HL-60 (cell line): ENCODE data around the gene F2RL3.

Experiments
- DNase-seq, 2 experiments: peaks; one replicate each; pipeline ENCODE4 v3.0.0-alpha.2; 2010 to 2020; ENCODE audit warnings: low read depth in 1 of 2, low spot score in 1 of 2
- H3K27ac ChIP-seq: fragments of 250-450 bp; sonication (Bioruptor Pico); replicated peaks from 2 replicates; pipeline ENCODE4 v1.5.1; 2020; ENCODE audit warnings: mild to moderate bottlenecking, moderate library complexity
- H3K27me3 ChIP-seq: fragments of 250-450 bp; sonication (Bioruptor Pico); 2 replicates; pipeline ENCODE4 v1.5.1; 2021; ENCODE audit warnings: mild to moderate bottlenecking, moderate library complexity; ENCODE audit not compliant: insufficient read depth, poor library complexity, severe bottlenecking
- H3K4me3 ChIP-seq: replicated peaks from 2 replicates; pipeline ENCODE4 v1.5.1; 2011; ENCODE audit warnings: mild to moderate bottlenecking, control low read depth, low read length; ENCODE audit not compliant: insufficient read depth
- GABPA ChIP-seq: IDR thresholded peaks from 2 replicates; pipeline ENCODE4 v1.6.1; 2012; ENCODE audit warnings: low read depth
- POLR2AphosphoS5 ChIP-seq: IDR thresholded peaks from 2 replicates; pipeline ENCODE4 v1.6.1; 2012; ENCODE audit warnings: low read depth
- SPI1 ChIP-seq: IDR thresholded peaks from 2 replicates; pipeline ENCODE4 v1.6.1; 2012; ENCODE audit warnings: low read depth, mild to moderate bottlenecking, borderline replicate concordance
- TF ChIP-seq, protein P1 (sequence below): IDR thresholded peaks from one replicate; pipeline ENCODE4 v1.5.1; 2011; ENCODE audit warnings: low read length, control low read depth, inconsistent platforms; ENCODE audit not compliant: insufficient read depth
- TF ChIP-seq, protein P2 (sequence below): IDR thresholded peaks from 2 replicates; pipeline ENCODE4 v1.6.1; 2012; ENCODE audit warnings: low read depth; ENCODE audit not compliant: insufficient replicate concordance

The F2RL3 gene

DNA sequence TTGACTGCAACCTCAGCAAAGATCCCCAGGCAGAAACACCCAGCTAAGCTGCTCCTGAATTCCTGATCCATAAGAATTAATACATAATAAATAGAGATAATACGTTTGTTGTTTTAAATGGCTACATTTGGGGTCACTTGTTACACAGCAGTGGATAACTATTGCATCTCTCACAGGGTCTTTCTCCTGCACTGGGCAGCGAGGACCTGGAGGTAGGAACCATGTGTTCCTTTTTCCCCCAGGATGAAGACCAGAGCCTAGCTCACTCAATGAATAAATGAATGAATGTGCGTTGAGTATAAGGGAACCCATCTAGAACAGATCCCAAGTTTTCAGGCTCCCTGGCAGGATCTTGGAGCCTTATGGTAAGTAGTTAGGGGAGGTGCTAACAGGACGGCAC, 30.7 kb downstream of the F2RL3 start:
- no peak for TF ChIP-seq SPI1
- H3K27ac ChIP-seq, result no peak overlapping the region
- H3K27me3 ChIP-seq, result no peaks in the 10 kb centered on the region
- H3K4me3 ChIP-seq, result no peak overlapping the region
- DNase-seq, result no peak

DNA sequence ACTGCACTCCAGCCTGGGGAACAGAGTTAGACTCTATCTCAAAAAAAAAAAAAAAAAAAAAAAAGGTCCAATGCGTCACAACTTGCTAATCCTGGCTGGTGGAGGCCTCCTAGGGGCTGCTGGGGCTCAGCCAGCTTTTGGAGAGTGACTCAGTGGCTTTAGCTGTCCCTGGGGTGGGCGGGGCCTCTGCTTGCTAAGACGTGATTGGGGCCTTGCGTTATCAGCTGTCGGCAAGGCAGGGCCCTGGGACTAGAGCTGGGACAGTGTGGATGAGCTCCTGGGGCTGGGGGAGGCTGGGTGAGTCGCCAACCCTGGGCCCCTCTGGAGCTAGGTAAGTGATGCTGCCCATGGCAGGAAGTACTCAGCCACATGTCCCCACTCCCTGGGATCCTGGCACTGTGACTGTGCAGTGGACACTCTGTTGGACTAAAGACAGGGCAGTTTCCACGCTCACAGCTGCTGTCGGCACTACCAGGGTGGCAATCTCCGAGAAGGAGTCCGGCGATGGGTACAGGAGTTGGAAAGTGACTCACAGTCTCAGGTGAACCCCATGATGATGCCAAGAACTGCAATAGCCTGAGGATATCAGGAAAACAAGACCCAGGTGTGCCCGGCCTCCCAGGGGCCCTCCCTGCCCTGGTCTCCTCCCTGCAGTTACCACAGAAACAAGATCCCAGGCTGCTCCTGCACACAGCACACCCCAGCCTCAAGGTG, 32.2 kb downstream of the F2RL3 start:
- TF ChIP-seq, protein P1, sequence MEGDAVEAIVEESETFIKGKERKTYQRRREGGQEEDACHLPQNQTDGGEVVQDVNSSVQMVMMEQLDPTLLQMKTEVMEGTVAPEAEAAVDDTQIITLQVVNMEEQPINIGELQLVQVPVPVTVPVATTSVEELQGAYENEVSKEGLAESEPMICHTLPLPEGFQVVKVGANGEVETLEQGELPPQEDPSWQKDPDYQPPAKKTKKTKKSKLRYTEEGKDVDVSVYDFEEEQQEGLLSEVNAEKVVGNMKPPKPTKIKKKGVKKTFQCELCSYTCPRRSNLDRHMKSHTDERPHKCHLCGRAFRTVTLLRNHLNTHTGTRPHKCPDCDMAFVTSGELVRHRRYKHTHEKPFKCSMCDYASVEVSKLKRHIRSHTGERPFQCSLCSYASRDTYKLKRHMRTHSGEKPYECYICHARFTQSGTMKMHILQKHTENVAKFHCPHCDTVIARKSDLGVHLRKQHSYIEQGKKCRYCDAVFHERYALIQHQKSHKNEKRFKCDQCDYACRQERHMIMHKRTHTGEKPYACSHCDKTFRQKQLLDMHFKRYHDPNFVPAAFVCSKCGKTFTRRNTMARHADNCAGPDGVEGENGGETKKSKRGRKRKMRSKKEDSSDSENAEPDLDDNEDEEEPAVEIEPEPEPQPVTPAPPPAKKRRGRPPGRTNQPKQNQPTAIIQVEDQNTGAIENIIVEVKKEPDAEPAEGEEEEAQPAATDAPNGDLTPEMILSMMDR, result no peak
- TF ChIP-seq POLR2AphosphoS5 (no peak), SPI1 (no peak), GABPA (no peak)
- TF ChIP-seq, protein P2, sequence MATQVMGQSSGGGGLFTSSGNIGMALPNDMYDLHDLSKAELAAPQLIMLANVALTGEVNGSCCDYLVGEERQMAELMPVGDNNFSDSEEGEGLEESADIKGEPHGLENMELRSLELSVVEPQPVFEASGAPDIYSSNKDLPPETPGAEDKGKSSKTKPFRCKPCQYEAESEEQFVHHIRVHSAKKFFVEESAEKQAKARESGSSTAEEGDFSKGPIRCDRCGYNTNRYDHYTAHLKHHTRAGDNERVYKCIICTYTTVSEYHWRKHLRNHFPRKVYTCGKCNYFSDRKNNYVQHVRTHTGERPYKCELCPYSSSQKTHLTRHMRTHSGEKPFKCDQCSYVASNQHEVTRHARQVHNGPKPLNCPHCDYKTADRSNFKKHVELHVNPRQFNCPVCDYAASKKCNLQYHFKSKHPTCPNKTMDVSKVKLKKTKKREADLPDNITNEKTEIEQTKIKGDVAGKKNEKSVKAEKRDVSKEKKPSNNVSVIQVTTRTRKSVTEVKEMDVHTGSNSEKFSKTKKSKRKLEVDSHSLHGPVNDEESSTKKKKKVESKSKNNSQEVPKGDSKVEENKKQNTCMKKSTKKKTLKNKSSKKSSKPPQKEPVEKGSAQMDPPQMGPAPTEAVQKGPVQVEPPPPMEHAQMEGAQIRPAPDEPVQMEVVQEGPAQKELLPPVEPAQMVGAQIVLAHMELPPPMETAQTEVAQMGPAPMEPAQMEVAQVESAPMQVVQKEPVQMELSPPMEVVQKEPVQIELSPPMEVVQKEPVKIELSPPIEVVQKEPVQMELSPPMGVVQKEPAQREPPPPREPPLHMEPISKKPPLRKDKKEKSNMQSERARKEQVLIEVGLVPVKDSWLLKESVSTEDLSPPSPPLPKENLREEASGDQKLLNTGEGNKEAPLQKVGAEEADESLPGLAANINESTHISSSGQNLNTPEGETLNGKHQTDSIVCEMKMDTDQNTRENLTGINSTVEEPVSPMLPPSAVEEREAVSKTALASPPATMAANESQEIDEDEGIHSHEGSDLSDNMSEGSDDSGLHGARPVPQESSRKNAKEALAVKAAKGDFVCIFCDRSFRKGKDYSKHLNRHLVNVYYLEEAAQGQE, result no peak
- no peak for DNase-seq
- H3K4me3 ChIP-seq, result no peak overlapping the region
- no peak overlapping the region for H3K27ac ChIP-seq
- no peaks in the 10 kb centered on the region for H3K27me3 ChIP-seq

DNA sequence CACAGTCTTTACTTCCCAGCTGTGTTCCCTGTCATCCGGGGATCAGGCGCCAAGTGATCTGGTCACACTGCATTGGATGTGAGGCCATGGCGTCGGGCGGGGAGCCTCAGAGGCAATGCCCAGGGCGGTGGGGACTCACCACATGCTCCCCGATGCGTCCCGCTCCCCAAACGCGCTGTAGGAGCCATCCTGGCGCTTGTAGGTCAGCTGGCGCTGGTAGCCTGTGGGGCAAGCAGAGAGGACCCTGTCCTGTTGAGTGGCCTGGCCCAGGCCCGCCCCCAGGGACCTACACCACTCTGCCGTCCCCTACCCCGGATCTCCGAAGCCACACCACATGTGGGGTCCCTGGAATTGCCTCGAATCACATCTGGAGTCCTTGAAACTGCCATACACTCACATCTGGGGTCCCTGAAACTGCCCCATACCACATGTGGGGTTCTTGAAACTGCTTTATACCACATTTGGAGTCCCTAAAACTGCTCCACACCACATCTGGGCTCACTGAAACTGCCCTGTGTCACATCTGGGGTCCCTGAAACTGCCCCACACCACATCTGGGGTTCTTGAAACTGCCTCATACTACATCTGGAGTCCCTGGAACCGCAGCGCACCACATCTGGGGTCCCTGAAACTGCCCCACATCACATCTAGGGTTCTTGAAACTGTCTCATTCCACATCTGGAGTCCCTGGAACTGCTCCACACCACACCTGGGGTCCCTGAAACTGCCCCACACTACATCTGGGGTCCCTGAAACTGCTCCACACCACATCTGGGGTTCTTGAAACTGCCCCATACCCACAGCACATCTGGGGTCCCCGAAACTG, 33.2 kb downstream of the F2RL3 start:
- TF ChIP-seq SPI1, result no peak
- TF ChIP-seq GABPA, result no peak
- TF ChIP-seq, protein P1, result no peak
- TF ChIP-seq, protein P2, result no peak
- TF ChIP-seq POLR2AphosphoS5, result no peak
- Histone ChIP-seq H3K27me3 (no peaks in the 10 kb centered on the region), H3K27ac (no peak overlapping the region), H3K4me3 (no peak overlapping the region)
- DNase-seq, result no peak

DNA sequence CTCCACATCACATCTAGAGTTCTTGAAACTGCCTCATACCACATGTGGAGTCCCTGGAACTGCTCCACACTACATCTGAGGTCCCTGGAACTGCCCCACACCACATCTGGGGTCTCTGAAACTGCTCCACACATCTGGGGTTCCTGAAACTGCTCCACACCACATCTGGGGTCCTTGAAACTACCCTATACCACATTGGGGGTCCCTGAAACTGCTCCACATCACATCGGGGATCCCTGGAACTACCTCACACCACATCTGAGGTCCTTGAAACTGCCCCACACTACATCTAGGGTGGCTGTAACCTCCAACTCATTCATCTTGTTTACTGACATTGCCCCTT, 33.8 kb downstream of the F2RL3 start:
- TF ChIP-seq, protein P1, result no peak
- TF ChIP-seq, protein P2, result no peak
- TF ChIP-seq GABPA, result no peak
- TF ChIP-seq POLR2AphosphoS5, result no peak
- no peak for TF ChIP-seq SPI1
- Histone ChIP-seq H3K27me3 (no peaks in the 10 kb centered on the region), H3K4me3 (no peak overlapping the region), H3K27ac (no peak overlapping the region)
- DNase-seq, result no peak
